GM19455 (cell line): ENCODE data around the gene EGLN2.
"Not testable (repeated sequence)": the region's sequence is repeated elsewhere in the genome, so short reads cannot be mapped to it uniquely, and the experiment has no call there.

Source experiments
- ATAC-seq: cut with Tn5 transposase; IDR thresholded peaks from one replicate; pipeline ENCODE4 v1.9.1; 2021; ENCODE audit not compliant: unreplicated experiment

Gene EGLN2

DNA sequence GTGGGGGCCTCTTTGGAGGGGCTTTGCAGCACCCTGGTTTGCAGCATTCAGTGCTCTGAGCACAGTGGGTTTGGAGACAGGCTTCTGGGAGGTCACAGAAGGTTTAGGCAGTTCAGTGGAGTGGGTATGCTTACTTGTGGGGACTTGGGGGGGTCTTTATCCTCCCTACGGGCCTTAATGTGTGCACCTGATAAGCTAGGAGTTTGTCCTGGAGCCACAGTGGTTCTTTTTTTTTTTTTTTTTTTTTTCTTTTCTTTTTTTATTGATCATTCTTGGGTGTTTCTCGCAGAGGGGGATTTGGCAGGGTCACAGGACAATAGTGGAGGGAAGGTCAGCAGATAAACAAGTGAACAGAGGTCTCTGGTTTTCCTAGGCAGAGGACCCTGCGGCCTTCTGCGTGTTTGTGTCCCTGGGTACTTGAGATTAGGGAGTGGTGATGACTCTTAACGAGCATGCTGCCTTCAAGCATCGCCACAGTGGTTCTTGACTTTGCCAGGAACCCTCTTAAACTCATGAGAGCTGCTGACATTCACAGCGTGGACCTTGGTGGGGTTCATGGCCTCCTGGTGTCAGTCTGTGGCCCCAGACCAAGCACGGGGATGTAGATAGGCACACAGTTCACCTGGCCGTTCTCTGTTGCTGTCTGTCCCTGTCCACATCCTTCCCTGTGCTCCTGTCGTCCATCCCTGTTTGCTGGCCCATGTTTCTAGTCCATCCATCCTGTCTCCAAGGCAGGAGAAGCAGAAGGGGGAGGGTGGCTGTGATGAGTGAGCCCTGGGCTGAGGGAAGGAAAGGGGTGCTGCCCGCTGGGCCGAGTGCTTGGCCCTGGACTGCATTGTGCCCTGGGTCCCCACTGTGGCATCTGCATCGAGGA, 2.7 kb downstream of the EGLN2 start:
- no peak for ATAC-seq

DNA sequence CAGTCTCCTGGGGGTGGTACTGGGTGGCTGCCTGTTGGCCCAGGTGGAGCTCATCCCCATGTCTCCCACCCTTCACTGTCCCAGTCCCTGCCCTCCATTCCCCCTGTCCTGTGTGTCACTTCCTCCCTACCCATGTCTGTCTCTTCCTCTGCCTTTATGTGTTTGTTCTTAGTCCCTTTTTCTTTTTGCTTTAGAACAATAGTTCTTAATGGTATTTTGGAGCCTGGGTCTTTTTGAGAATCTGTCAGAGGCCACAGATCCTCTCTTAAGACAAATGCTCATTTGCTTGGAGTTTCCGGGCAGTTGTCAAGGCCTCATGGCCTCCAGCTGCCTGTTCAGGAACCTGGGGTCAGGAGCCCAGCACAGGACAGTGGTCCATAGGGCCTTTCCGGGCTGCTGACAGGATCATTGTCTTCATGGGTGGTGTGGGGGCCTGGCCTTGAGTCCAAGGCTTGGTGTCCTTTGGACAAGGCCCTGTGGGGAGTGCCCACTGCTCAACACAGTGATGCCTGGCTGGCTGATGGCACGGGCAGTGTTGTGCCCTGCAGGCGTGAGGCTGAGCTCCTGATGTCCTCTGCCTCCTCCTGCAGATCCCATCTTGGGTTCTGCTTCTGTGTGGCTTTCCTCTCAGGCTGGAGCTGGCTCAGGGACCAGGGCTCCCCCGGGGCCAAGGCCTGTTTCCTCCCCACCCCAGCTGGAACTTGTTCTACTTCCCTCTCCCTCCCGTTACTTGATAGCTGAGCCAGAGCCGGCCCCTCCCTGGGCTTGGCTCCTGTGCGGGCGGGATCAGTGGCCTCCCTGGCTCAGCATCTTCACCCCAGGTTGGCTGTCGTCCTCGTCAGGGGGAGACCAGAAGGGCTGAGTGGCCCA, 3.5 kb downstream of the EGLN2 start:
- no peak for ATAC-seq

DNA sequence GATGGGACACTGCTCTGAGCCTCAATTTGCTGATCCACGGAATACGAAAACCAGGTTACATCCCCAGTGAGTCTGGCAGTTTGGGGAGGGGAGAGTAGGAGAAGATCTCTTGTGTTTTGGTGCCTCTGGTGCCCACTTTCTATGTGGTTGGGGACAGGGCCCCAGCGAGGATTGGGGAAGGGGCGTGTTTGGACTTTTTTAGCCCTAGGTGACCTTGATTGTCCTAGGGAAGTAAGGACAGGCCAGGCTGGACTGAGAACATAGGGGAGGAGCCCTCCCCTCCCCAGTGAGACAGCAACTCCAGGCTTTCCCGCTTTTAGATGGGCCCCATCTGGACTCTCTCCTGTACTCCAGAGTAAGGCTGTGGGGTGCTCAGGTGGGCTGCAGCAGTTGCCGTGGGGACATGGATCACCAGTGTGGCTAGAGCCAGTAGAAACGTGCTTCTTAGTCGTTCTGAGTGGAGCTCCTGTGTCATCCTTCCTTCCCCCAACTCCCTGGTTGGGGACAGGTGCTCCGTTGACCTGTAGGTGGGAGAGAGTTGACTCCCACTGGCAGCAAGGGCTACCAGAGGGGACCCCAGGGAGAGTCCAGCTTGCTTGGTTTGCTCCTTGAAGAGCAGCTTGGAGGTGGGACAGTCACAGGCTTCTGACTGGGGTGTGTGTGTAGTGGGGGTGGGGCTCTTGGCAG, 4.3 kb downstream of the EGLN2 start:
- ATAC-seq, result no peak

DNA sequence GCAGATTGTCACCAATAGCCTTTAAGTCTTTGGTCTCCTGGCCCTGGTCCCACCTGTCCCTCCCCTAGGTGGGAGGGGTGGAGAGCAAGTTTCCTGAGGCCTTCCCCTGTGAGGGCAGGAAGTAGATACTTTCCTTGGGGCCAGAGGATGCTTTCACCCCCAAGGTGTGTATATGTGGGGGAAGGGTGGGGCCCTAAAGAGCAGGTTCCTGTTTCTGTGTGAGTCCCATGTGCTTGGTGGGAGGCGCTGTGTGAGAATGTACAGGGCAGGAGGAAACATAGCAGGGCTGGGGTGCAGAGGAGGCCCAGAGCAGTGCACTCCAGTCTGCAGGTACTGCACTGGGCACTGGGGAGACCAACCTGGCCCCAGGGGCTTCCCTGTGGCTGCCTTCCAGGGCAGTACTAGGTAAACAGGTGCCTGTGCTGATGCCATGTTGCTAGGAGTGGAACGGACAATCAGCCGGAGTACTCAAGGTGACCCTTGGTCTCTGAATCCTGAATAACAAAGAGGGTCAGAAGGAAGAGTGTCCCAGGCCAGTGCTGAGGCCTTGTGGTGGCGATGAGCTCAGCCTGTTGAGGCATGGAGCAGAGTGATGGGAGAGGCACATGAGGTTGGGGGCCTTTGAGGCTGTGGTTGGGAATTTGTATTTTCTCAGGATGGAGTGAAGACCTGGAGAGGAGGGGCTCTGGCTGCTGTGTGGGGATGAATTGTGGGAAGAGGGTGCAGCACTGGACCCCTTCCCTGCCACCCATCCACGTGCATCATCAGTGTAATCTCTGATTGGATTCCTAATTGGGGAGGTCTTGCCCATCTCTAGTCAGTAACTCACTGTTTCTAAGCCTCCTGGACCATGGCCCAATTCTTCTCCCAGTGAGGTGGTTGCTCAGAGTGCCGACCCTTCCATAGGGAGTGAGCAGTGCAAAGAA, 5.1 kb downstream of the EGLN2 start:
- no peak for ATAC-seq

DNA sequence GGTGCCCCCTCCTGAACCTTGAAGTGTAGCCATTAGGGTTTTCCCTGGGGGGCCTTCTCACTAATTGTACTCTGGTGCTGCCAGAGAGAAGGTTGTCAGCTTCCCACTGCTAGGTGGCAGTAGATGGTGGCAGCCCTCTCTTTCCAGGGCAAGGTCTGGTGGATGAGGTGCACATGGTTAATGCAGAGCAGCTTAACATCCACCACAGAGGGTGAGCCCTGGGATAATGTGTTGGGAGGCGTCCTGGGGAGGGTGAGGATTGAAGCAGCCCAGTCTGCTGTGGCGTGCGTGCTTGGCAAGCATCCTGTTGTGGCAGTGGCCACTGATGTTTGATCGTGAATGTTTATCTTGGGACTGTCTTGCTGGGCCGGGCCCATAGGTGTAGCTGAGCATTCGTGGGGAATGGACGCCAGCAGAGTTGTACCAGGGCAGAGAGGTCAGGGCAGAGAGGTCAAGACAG, 5.8 kb downstream of the EGLN2 start:
- ATAC-seq, result no peak

DNA sequence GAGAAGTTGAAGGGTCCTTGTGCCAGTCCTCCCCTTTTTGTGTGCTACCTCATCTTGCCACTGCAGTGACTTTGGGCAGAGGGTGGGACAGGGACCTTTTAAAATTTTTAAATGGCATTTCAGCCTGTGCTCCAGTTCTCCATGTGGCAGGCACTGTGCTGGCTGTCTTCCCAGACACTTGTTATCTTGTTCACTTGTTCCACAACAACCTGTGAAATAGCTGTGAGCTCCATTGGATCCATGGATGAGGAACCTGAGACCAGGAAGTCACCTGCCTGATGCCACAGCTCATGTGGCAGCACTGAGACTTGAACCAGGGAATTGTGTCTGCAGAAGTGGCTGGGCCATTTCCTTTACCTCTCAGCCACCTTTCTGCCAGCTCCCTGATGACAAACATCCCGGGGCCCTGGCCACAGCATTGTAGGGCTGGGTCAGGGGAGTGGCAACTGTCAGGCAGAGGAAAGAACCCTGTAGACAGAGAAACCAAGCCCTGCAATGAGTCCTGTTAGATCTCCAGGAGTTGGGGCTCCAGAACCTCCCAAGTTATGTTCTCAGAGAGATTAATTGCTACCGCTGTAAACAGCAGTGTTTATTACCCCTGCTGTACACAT, 6.4 kb downstream of the EGLN2 start:
- ATAC-seq, result no peak

DNA sequence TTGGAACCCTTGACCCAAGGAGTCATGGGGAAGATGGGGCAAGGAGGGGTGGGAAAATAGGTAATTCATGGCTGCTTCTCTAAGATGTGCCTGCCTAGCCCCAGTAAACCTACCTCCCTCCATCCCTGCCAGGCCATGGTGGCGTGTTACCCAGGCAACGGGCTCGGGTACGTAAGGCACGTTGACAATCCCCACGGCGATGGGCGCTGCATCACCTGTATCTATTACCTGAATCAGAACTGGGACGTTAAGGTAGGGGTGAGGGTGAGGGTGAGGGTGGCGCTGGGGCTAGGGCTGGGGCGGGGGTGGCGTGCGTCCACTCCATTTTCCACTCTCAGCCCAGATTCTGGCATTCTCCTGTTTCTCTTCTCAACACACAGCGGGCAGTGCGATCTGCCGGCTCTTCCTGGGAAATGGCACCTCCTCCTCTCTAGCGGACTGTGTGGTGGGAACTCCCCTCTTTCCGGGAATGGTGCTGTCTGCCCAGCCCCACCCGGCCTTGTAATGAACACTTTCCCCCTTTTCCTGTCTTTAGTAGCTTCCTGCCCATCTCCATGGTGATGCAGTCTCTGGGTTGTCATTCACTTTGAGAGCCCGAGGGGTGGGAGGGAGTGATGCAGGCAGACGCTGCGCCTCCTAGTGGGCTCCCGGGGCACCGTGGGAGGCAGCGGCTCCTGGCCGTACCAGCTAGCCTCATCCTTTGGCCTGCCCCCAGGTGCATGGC, 7.6 kb downstream of the EGLN2 start:
- no peak for ATAC-seq

DNA sequence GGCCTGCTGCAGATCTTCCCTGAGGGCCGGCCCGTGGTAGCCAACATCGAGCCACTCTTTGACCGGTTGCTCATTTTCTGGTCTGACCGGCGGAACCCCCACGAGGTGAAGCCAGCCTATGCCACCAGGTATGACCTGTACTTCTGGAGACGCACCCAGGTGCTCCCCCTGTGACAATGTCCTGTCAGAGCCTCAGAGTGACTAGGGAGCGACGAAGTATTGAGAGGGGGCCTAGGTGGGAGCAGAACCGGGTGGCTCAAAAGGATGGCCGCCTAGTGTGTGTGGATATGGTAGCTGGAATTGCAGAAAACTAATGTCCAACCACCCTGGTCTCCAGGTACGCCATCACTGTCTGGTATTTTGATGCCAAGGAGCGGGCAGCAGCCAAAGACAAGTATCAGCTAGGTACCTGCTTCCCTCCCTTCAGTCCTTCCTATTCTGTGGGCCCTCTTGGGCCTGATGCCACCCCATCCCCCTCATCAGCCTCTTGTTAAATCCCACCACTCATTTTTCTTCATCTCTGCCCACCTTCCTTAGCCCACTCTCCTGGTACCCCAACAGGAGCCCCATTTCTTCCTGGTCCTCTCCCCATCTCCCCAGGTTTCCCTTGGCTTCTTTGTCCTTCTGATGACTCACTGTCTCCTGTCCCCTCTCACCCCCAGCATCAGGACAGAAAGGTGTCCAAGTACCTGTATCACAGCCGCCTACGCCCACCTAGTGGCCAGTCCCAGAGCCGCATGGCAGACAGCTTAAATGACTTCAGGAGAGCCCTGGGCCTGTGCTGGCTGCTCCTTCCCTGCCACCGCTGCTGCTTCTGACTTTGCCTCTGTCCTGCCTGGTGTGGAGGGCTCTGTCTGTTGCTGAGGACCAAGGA, 8.4 kb downstream of the EGLN2 start:
- no peak for ATAC-seq

DNA sequence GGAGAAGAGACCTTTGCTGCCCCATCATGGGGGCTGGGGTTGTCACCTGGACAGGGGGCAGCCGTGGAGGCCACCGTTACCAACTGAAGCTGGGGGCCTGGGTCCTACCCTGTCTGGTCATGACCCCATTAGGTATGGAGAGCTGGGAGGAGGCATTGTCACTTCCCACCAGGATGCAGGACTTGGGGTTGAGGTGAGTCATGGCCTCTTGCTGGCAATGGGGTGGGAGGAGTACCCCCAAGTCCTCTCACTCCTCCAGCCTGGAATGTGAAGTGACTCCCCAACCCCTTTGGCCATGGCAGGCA, 9.0 kb downstream of the EGLN2 start:
- no peak for ATAC-seq

DNA sequence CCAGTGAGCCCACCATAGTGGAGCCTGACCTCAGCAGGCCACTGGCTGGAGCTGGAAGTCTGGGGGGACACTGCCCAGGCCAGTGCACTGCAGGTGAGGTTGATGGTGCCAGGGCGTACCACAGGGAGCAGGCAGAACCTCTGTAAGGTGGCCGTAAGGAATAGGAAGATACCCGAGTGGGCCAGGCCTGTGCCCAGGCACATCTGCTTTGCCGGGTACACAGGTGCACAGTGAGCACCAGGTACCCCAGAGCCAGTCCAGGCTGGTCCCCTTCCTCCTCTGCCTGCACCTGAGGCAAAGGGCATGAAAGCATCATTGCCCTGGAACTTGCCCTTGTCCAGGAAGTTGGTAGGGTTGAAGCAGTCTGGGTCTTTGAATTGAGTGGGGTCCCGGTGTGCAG, 9.5 kb downstream of the EGLN2 start:
- no peak for ATAC-seq

DNA sequence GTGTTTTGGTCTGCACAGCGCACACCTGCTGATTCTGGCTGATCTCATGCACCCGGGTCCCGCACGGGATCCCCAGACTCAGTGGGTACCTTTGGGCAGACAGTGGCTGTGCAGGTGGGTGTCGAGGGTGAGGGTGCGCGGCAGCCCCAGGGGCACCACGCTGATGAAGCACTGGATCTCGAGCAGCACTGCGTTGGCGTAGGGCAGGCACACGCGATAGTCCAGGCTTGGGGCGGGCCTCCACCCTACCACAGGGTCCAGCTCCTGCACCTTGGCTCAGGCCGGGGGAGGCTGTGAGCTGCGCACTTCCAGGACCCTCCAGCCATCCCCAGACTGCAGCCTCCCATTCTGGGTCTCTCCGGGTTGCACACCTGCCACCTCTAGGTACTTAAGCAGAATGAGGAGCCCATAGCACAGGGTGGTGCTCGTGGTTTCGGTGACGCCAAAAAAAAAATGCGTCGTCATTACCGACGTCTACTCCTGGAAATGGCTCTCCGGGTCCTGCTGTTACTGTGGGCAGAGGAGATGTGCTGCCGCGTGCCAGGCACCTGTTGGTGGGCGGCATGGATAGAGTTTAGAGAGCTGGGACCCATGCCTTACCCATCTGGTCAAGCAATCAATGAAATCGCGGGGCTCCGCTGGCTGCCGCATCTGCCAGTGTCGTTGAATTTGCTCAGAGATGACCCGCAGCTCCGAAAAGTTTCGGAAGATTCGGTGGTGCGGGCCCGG, 10.5 kb downstream of the EGLN2 start:
- ATAC-seq, result no peak

DNA sequence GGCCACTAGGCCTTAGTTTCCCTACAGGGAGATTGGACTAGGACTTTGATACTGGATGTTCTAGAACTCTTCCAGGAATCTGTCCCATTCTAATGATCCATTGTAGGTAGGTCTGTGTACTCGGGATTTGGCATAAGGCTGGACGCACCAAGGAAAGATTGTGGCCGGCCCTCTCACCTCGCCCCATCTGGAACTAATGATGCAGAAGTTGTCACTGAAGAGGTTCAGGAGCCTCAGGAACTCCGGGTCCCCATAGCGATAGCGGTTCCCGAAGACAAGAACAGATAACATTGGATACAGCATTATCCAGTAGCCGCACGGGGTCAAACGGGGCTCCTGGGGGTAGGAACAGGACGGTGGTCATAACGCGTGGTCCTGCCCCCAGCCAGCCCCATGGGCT, 11.2 kb downstream of the EGLN2 start:
- no peak for ATAC-seq

DNA sequence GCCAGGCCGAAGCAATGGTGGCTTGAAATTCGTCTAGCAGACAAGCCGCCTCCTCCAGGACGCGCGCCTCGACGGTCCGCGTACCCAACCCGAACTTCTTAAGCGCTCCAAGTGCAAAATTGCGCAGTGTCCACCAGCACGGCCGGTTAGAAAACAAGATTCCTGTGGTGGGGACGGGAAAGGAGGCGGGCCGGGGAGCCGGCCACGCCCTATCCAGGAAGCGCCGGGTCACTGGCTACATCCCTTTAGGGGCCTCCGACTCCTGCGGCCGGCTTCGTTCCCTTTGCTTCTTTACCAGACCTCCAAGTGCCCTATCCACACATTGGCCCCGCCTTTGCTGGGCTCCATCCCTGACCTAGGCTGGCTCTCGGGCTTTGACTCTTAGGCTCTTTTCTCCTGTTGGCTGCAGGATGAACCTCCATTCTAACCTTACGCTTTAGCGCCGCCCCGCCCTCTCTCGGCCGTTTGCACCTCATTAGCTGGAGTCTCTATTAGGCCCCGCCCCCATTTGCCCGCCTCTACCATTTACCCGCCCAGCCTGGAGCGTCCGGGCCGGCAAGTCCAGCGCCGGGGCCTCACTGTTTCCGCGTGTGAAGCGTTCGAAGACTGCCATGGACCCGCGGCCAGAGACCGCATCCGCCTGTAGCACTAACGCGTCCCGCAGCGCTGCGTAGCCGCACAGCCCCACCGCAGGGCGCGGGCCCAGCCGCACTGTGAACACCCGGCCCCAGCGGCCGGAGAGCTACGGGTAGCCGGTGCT, 11.8 kb downstream of the EGLN2 start:
- not testable (repeated sequence) for ATAC-seq

DNA sequence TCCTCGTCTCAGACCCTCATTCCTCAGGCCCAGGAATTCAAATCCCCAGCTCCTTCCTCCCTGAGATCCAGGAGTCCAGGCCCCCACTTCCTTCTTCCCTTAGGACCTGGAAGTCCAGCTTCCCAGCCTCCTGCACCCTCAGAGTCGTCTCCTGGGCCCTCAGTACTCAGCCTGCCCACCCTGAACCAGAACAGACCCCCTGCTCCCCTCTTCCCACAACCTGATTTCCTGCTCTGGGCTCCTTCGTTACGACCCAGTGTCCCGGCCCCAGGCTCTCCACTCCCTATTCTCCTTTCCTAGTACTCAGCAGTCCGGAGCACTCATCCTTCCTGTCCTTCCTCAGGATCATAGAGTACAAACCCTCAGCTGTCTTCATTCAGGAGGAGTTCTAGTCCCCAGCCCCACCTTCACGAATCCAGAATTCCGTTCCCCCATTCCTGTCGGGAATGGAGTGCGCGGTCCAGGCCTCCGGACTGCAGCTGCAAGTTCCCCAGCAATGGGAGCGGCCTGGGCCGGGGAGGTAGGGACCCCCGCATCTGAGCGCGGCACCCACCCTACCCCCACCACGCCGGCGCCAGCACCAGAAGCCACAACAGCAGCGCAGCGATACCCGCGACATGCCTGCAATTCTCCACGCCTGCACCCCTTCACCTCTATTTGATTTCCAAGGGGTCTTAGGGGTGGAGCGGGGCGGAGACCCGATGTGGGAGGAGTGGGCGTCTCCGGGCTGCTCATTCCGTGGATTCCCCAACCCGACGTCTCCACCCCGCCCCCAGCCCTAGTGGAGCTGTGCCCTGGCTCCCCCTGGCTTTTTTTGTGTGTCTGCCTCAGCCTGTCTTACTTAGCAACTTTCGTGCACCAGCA, 12.7 kb downstream of the EGLN2 start:
- no peak for ATAC-seq

DNA sequence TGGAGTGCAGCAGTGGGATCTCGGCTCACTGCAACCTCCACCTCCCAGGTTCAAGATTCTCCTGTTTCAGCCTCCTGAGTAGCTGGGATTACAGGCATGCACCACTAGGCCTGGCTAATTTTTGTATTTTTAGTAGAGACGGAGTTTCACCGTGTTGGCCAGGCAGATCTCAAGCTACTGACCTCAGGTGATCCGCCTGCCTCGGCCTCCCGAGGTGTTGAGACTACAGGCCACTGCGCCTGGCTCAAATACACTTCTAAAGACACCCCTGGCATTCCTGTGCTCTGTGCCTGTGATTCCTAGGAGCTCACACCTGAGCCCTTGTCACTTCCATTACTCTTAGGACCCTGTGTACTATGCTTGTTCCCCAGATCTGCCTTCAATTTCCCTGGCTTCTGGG, 13.6 kb downstream of the EGLN2 start:
- not testable (repeated sequence) for ATAC-seq

DNA sequence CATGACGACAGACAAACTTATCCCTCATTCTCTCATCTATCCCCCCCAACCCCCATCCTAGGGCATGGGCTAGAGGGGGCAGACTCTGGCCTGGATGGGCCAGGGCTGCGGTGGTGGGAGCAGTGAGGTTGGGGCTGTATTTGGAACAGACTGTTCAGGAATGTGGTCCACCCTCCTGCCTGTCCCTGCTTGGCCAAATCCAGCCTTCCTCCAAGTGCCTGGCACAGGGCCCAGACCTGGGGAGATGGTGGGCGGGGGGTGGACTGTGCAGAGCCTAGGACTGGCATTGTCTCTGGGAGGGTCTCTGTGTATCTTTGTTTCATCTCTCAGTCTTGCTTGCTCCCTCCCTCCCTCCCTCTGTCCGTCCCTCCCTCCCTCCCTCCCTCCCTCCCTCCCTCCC, 14.2 kb downstream of the EGLN2 start:
- no peak for ATAC-seq
